HepG2 (cell line): ENCODE measurements around the gene GPX5. TPM values are rescaled to one million over a fixed set of nuclear protein-coding genes. Genes with fewer than 3 reads are reported as not detected.
A peak's percentile ranks its signal among the peaks of the same experiment; 100 is the strongest.

ENCODE experiments used
- CBX2 ChIP-seq, 2 experiments: fragments of 200-600 bp in 1 of 2; sonication (generic); formaldehyde crosslinking in 1 of 2; IDR thresholded peaks; 2 replicates each; pipeline versions ENCODE4 v1.7.0 to v1.8.1; 2018 to 2022; ENCODE audit warnings: low read depth in 2 of 2, low read length in 1 of 2, mild to moderate bottlenecking in 1 of 2, missing genetic modification reagents in 1 of 2
- HNF4G ChIP-seq, 2 experiments: sonication (generic) in 1 of 2; formaldehyde crosslinking in 1 of 2; IDR thresholded peaks; 2 replicates each; pipeline versions ENCODE4 v1.4.0 to v1.6.1; 2011 to 2020; ENCODE audit warnings: borderline replicate concordance in 2 of 2, low read depth in 2 of 2, mild to moderate bottlenecking in 2 of 2, low read length in 1 of 2, missing genetic modification reagents in 1 of 2, moderate library complexity in 1 of 2
- KDM5A ChIP-seq: fragments of 200-600 bp; sonication (generic); IDR thresholded peaks from 2 replicates; pipeline ENCODE4 v1.7.0; 2018; ENCODE audit warnings: antibody characterized with exemption, mild to moderate bottlenecking, low read length, borderline replicate concordance
- KMT2A ChIP-seq: sonication (generic); formaldehyde crosslinking; IDR thresholded peaks from 2 replicates; pipeline ENCODE4 v1.4.0; 2020; ENCODE audit warnings: missing genetic modification reagents
- POLR2G ChIP-seq: fragments of 200-400 bp; formaldehyde crosslinking; IDR thresholded peaks from 2 replicates; pipeline ENCODE4 v1.6.1; 2018; ENCODE audit warnings: mild to moderate bottlenecking, low read depth, low read length, moderate library complexity
- SMAD9 ChIP-seq: sonication (generic); formaldehyde crosslinking; IDR thresholded peaks from 2 replicates; pipeline ENCODE4 v1.5.1; 2020; ENCODE audit warnings: mild to moderate bottlenecking, missing genetic modification reagents
- YEATS2 ChIP-seq: sonication (generic); formaldehyde crosslinking; IDR thresholded peaks from 2 replicates; pipeline ENCODE4 v1.4.0; 2020; ENCODE audit warnings: missing genetic modification reagents, borderline replicate concordance
- ZFP36L2 ChIP-seq: sonication (generic); formaldehyde crosslinking; IDR thresholded peaks from 2 replicates; pipeline ENCODE4 v1.4.0; 2020; ENCODE audit warnings: missing genetic modification reagents
- ZNF292 ChIP-seq: sonication (generic); formaldehyde crosslinking; IDR thresholded peaks from 2 replicates; pipeline ENCODE4 v1.8.1; 2022; ENCODE audit warnings: mild to moderate bottlenecking, low read depth, missing genetic modification reagents, borderline replicate concordance
- ZNF451 ChIP-seq: sonication (generic); formaldehyde crosslinking; IDR thresholded peaks from 2 replicates; pipeline ENCODE4 v1.5.0; 2020; ENCODE audit warnings: mild to moderate bottlenecking, missing genetic modification reagents
- ZNF550 ChIP-seq: sonication (generic); formaldehyde crosslinking; IDR thresholded peaks from 2 replicates; pipeline ENCODE4 v1.4.0; 2020; ENCODE audit warnings: mild to moderate bottlenecking, missing genetic modification reagents, borderline replicate concordance
- ZNF883 ChIP-seq: sonication (generic); formaldehyde crosslinking; IDR thresholded peaks from 2 replicates; pipeline ENCODE4 v1.5.1; 2020; ENCODE audit warnings: mild to moderate bottlenecking, missing genetic modification reagents; ENCODE audit errors: not compliant biosample characterization
- polyA plus RNA-seq, 8 experiments: library from polyadenylated mRNA; depleted of rRNA in 3 of 8; stranded (reverse) in 7 of 8; unstranded in 1 of 8; fragments of >200 nt; fragmentation: Illumina TruSeq in 4 of 8; extraction: Trizol in 4 of 8; gene quantifications; 2 replicates each; pipeline versions ENCODE4 v1.2.1 to v1.2.3, GENCODE V29; 2011 to 2016; ENCODE audit warnings: low read depth in 4 of 8, missing spikeins in 1 of 8, mixed read lengths in 1 of 8; ENCODE audit not compliant: insufficient read depth in 1 of 8
- total RNA-seq, 5 experiments: library from RNA; depleted of rRNA; stranded (reverse); fragments of >200 nt; fragmentation: Illumina TruSeq; extraction: Trizol; gene quantifications; 2 replicates each; pipeline ENCODE4 v1.2.3, GENCODE V29; 2016; ENCODE audit warnings: low read depth in 1 of 5
- TF ChIP-seq, protein P1 (sequence below): IDR thresholded peaks from 2 replicates; pipeline ENCODE4 v1.6.1; 2012; ENCODE audit warnings: inconsistent platforms
- TF ChIP-seq, protein P2 (sequence below): IDR thresholded peaks from 2 replicates; pipeline ENCODE4 v1.6.1; 2016; ENCODE audit warnings: missing compliant biosample characterization, missing genetic modification reagents, borderline replicate concordance
- TF ChIP-seq, protein P3 (sequence below): sonication (generic); formaldehyde crosslinking; IDR thresholded peaks from 2 replicates; pipeline ENCODE4 v1.5.1; 2020; ENCODE audit warnings: mild to moderate bottlenecking, missing genetic modification reagents, moderate library complexity
- TF ChIP-seq, protein P4 (sequence below): sonication (generic); formaldehyde crosslinking; IDR thresholded peaks from 2 replicates; pipeline ENCODE4 v1.4.0; 2020; ENCODE audit warnings: mild to moderate bottlenecking, missing genetic modification reagents, borderline replicate concordance
- TF ChIP-seq, protein P5 (sequence below): IDR thresholded peaks from 2 replicates; pipeline ENCODE4 v1.6.1; 2016; ENCODE audit warnings: missing biosample characterization, missing genetic modification reagents, low read depth

GPX5 gene
- total and polyA plus RNA-seq, 2 of the 13 experiments (the other 11 are each of a cell fraction or from before 2014, with no cell fraction given) = not detected

DNA sequence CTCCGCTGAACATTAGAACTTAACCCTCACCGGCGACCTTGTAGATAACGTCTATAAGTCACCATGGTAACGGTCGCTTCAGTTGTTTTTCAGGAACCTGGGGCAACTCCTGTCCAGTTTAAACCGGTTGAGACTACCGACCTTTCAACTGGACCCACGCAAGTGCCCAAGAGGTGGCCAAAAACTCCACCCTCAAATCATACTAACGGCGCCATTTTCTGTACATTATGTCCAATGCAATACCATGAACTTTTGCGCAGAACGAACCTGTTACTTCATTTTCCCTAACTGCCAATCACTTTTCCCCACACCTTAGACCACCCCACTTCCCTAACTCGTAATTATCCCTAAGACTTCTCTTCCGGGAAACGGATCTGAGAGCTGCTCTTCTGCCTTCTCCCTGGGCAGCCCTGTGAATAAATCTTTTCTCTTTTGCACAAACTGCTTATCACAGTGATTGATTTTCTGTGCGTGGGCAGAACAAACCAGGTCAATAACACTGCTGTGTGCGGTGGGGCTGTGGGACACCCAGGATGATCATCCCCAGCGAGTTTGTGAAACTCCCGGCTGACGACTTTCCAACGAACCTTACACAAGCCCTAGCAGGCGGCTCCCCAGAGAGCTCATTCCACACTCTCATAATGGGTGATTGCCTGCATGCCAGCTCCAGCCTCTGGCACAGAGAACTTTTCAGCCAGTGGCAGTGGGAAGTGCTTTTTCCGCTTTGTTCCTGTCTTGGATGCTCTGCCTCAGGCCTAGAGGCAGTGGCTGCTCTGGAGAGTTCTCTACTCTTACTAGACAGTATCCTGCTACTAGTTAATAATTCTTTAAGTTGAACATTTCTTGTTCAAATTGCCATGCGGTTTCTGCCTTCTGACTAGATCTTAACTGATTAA is 28.6 kb downstream of the GPX5 start (continued):
- no peak for TF ChIP-seq SMAD9 (CRISPR knock-in tag)
- no peak for TF ChIP-seq KDM5A
- TF ChIP-seq, protein P1, sequence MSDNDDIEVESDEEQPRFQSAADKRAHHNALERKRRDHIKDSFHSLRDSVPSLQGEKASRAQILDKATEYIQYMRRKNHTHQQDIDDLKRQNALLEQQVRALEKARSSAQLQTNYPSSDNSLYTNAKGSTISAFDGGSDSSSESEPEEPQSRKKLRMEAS = no peak
- TF ChIP-seq YEATS2 (CRISPR knock-in tag) = no peak
- TF ChIP-seq, protein P2, sequence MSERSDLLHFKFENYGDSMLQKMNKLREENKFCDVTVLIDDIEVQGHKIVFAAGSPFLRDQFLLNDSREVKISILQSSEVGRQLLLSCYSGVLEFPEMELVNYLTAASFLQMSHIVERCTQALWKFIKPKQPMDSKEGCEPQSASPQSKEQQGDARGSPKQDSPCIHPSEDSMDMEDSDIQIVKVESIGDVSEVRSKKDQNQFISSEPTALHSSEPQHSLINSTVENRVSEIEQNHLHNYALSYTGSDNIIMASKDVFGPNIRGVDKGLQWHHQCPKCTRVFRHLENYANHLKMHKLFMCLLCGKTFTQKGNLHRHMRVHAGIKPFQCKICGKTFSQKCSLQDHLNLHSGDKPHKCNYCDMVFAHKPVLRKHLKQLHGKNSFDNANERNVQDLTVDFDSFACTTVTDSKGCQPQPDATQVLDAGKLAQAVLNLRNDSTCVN (CRISPR knock-in tag) = no peak
- 0 out of 2 replicates have a peak, but pooled peaks have one; percentile 41 for TF ChIP-seq ZNF451 (CRISPR knock-in tag)
- TF ChIP-seq ZNF292 (CRISPR knock-in tag) = peak; percentile 9; the same call in 1 of the 2 replicates
- TF ChIP-seq, protein P3, sequence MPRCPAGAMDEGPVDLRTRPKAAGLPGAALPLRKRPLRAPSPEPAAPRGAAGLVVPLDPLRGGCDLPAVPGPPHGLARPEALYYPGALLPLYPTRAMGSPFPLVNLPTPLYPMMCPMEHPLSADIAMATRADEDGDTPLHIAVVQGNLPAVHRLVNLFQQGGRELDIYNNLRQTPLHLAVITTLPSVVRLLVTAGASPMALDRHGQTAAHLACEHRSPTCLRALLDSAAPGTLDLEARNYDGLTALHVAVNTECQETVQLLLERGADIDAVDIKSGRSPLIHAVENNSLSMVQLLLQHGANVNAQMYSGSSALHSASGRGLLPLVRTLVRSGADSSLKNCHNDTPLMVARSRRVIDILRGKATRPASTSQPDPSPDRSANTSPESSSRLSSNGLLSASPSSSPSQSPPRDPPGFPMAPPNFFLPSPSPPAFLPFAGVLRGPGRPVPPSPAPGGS = 0 out of 2 replicates have a peak, but pooled peaks have one; percentile 41
- TF ChIP-seq, protein P4, sequence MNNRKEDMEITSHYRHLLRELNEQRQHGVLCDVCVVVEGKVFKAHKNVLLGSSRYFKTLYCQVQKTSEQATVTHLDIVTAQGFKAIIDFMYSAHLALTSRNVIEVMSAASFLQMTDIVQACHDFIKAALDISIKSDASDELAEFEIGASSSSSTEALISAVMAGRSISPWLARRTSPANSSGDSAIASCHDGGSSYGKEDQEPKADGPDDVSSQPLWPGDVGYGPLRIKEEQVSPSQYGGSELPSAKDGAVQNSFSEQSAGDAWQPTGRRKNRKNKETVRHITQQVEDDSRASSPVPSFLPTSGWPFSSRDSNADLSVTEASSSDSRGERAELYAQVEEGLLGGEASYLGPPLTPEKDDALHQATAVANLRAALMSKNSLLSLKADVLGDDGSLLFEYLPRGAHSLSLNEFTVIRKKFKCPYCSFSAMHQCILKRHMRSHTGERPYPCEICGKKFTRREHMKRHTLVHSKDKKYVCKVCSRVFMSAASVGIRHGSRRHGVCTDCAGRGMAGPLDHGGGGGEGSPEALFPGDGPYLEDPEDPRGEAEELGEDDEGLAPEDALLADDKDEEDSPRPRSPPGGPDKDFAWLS = no peak
- TF ChIP-seq POLR2G = no peak
- TF ChIP-seq KMT2A (CRISPR knock-in tag) = peak; percentile 24; the same call in 1 of the 2 replicates
- no peak for TF ChIP-seq ZNF550 (CRISPR knock-in tag)
- TF ChIP-seq ZNF883 (CRISPR knock-in tag) = no peak
- peak; percentile 58 for TF ChIP-seq HNF4G (IDR thresholded peaks at IDR 0.05; ENCODE audit: borderline replicate concordance, low read depth, low read length)
- no peak for TF ChIP-seq HNF4G (CRISPR knock-in tag; IDR thresholded peaks at IDR 0.05; ENCODE audit: borderline replicate concordance, low read depth)
- TF ChIP-seq, protein P5, sequence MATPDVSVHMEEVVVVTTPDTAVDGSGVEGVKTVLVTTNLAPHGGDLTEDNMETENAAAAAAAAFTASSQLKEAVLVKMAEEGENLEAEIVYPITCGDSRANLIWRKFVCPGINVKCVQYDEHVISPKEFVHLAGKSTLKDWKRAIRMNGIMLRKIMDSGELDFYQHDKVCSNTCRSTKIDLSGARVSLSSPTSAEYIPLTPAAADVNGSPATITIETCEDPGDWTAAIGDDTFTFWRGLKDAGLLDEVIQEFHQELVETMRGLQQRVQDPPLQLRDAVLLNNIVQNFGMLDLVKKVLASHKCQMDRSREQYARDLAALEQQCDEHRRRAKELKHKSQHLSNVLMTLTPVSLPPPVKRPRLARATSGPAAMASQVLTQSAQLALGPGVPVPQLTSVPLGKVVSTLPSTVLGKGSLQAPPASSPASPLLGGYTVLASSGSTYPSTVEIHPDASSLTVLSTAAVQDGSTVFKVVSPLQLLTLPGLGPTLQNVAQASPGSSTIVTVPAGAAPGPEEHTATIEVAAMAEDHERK (CRISPR knock-in tag) = no peak
- TF ChIP-seq CBX2 (IDR thresholded peaks at IDR 0.05; ENCODE audit: low read depth, low read length) = no peak
- no peak for TF ChIP-seq CBX2 (CRISPR knock-in tag; IDR thresholded peaks at IDR 0.05; ENCODE audit: low read depth)
- no peak for TF ChIP-seq ZFP36L2
